ENCODE data around the gene ACADM. TPM values are rescaled to one million over a fixed set of nuclear protein-coding genes. Genes with fewer than 3 reads are reported as not detected.

The ACADM gene
- total and polyA plus RNA-seq, 2 of the 13 experiments (the other 11 are each of a cell fraction or from before 2014, with no cell fraction given): 43.7 to 92.2 TPM

GRCh38 chr1:75724472-75725022, at the start of gene ACADM (continued):
- TF ChIP-seq SALL2 (CRISPR knock-in tag; IDR thresholded peaks at IDR 0.05): no peak
- TF ChIP-seq GTF2F1 (IDR thresholded peaks at IDR 0.05; ENCODE audit: low read length): no peak
- TF ChIP-seq ATAD3A (CRISPR knock-in tag; IDR thresholded peaks at IDR 0.05): no peak
- peak; percentile 62; the same call in 1 of the 2 replicates for TF ChIP-seq KDM5B (CRISPR knock-in tag; IDR thresholded peaks at IDR 0.05; ENCODE audit: borderline replicate concordance)
- peak; percentile 55; the same call in 1 of the 2 replicates for TF ChIP-seq ZNF441 (CRISPR knock-in tag; IDR thresholded peaks at IDR 0.05; ENCODE audit: borderline replicate concordance)
- peak; percentile 57; the same call in 1 of the 2 replicates for TF ChIP-seq HOMEZ (CRISPR knock-in tag; IDR thresholded peaks at IDR 0.05; ENCODE audit: low read depth)
- no peak for TF ChIP-seq ZNF251 (CRISPR knock-in tag; IDR thresholded peaks at IDR 0.05)
- no peak for TF ChIP-seq ZNF296 (CRISPR knock-in tag; conservative IDR thresholded peaks at IDR 0.05)
- peak; percentile 36 for TF ChIP-seq SKI (IDR thresholded peaks at IDR 0.05; ENCODE audit: partially characterized antibody)
- TF ChIP-seq CSRNP2 (CRISPR knock-in tag; conservative IDR thresholded peaks at IDR 0.05; ENCODE audit: low read depth): no peak
- no peak for TF ChIP-seq ZC3H4 (CRISPR knock-in tag; IDR thresholded peaks at IDR 0.05; ENCODE audit: borderline replicate concordance)
- TF ChIP-seq ZNF232 (CRISPR knock-in tag; IDR thresholded peaks at IDR 0.05; ENCODE audit: borderline replicate concordance): peak; percentile 90; the same call in 1 of the 2 replicates
- TF ChIP-seq ZNF713 (CRISPR knock-in tag; IDR thresholded peaks at IDR 0.05): no peak
- no peak for TF ChIP-seq TCF7L2 (IDR thresholded peaks at IDR 0.05; ENCODE audit: low read depth, low read length)
- no peak for TF ChIP-seq SNAPC2 (CRISPR knock-in tag; IDR thresholded peaks at IDR 0.05)
- TF ChIP-seq PRDM15 (CRISPR knock-in tag; IDR thresholded peaks at IDR 0.05): no peak
- TF ChIP-seq ZBTB42 (CRISPR knock-in tag; IDR thresholded peaks at IDR 0.05): no peak
- TF ChIP-seq GATAD2A (CRISPR knock-in tag; IDR thresholded peaks at IDR 0.05): peak; percentile 53; the same call in 1 of the 2 replicates
